GM21367 (cell line): ENCODE results near the gene VPS35L.
"Not testable (repeated sequence)": the region's sequence is repeated elsewhere in the genome, so short reads cannot be mapped to it uniquely, and the experiment has no call there.

Source experiments
- ATAC-seq: cut with Tn5 transposase; IDR thresholded peaks from one replicate; pipeline ENCODE4 v1.9.1; 2021; ENCODE audit not compliant: unreplicated experiment

The VPS35L gene

DNA sequence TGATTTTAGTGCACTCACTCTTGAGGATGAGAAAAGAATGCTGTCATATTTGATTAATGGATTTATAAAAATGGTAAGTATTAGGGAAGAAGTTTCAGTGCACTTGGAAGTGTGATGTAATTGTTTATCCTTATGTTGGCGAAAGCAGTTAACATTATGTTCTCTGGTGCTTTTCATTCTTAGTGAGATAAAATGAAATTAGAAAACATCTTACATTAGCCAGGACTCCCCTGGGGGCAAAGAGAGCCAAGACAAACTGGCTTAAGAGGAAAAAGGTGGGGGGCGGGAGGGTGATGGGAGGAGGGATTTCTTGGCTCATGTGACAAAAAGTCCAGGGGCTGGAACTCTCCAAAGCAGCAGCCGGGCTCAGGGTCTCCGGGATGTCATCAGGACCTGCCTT is 89.4 kb downstream of the VPS35L start:
- no peak for ATAC-seq

DNA sequence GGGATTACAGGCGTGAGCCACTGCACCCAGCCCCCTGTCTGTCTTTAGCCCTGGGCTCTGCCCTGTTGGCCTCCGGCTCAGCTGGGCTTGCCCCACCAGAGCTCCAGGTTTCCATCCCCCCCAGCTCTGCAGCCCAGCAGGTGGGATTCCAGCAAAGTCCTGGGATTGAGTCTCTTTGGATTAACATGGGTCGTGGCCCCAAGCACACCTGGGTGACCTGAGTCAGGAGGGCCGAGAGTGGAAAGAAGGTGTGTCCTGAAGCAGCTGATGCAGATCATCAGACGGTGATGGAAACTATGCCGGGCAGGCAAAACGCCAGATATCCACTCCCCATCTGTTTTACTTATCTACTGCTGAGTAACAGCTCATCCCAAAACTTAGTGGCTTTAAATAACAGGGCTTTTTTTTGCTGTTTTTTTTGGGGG is 90.1 kb downstream of the VPS35L start:
- ATAC-seq: no peak

DNA sequence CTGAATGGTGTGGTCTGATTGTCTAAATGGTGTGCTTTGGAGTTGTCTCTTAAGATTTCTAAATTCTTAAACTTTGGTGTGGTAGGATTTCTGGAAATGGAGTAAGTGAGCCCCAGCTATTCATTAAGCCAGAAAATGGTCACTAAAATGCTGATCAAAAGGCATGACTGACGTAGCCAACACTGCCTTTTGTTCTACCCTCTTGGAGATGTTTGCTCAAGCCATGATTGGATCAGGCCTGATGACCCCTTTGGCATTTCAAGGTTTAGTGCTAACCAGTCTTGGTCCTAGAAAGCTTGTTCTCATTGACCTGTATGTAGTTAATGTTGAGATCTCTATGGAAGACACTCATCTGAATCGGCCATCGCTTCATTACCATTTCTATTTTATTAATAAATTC is 94.5 kb downstream of the VPS35L start:
- ATAC-seq: no peak

DNA sequence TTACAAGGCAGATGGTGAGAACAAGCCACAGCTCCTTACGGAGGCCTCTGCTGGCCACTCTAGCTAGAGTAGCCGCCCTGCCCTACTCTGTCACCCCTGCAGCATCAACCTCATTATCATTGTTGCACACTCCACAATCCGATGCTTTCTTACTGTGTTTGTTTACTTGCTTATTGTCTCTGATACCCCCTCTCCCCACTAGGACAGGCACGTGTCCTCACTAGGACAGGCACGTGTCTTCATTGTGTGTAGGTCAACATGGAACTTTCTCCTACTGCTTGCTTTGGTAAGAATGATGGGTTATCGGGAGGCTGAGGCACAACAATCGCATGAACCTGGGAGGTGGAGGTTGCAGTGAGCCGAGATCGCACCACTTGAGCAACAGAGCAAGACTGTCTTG is 98.6 kb downstream of the VPS35L start:
- ATAC-seq: no peak

DNA sequence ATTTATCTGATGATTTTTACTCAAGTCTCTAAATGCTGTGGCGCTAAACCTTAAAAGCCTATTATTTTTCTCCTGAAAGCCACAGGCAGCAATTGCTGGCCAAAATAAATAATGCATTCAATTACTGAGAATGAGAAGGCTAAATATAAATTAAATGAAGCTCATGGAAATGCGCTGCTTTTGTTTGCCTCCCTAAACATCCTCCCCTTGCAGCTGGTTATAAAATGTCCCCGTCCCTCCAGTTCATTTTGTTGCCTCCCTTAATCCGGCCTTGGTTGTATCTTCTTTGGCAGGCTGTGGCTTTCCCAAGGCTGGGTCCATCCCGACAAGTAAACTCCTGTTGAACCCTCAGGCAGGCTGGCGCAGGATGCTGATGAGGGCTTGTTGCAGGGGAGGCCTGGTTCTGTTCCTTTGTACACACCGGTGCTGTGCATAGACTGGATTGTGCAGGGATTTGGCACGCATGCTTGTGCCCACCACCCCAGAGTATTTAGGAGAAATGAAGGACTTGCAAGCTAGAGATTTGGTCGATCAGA is 99.8 kb downstream of the VPS35L start:
- no peak for ATAC-seq

DNA sequence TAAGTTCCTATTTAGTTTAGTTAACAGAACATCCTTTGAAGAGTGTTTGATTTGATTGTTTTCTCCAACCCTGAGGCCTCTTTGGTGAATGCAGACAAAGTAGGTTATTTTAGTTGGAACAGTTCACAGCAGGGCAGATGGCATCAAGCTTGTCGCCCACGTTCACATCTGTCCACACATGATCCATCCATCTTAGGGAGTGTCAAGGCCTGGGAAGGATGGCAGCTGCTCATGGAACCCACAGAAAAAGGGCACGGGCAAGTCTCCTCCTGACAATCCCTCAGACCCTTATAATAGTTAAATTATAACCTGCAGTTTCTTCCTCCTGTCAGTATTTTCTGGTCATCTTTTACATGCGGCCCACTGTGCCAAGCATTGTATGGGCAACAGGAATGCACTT is 102.3 kb downstream of the VPS35L start:
- no peak for ATAC-seq

DNA sequence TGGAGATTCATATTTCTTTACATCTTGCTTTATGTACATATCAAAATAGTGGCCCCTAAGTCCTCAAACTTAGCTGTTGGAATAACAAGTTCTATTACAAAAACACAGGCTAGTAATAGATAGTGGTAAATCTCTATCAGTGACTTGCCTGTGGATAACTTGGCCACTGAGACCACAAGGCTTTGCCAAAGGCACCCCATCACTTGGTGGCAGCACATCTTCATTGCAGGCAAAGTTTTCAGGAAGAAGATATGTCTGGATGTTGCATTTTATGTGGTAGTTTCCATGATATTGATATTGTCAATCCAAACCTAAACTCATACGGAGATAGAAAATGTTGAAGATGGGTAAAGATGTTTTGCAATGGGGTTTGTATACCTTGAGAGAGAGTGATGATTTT is 104.1 kb downstream of the VPS35L start:
- ATAC-seq: no peak

DNA sequence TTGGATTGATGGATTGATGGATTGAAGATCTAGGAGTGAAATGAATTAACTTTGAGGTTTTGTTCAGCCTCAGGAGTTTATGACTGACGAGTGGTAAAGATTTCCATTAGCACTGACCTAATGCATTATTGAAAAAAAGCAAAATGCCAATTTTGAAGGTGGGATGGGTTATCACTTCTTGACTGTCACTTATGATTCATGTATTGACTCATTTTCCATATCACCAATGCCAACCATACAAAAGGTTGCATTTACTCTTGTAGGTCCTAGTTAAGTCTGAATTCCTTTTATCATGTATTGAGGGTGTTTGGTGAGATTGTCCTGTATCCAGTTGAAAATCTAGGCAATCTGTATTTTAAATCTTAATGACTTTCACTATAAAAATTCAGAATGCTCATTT is 104.9 kb downstream of the VPS35L start:
- no peak for ATAC-seq

DNA sequence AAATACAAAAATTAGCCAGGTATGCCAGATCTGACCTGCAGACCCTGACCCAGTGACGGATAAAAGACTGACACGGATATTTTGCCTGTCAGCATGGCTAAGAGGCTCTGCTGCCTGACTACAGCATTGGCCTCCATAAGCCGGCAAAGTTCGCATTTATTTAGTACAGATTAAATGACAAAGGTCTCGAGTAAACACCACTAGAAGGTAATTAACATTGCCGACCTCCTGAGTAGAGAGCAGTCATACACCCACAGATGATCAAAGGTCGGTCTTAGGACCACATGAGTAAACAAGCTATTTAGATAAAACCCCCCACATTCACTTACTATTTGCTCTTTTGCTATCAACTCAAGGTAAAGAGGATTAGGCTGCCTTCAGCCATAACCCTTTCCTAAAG is 106.8 kb downstream of the VPS35L start:
- ATAC-seq: no peak

DNA sequence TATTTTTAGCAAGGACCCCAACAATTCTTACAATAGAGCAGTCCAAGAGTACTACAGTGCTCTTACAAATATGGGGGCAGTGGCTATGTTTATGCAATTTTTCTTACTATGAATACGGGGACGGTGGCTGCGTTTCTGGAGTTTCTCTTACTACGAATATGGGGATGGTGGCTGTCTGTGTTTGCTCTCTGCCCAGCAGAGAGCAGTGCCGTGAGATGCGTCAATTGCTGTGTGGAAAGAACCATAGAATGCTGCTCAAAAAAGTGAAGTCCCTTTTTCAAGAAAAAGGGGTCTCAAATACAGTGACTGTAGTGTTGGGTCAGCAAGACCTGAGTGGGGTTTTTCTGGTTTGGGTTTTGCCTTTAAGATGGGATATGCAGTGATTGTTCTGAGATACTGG is 108.7 kb downstream of the VPS35L start:
- no peak for ATAC-seq

DNA sequence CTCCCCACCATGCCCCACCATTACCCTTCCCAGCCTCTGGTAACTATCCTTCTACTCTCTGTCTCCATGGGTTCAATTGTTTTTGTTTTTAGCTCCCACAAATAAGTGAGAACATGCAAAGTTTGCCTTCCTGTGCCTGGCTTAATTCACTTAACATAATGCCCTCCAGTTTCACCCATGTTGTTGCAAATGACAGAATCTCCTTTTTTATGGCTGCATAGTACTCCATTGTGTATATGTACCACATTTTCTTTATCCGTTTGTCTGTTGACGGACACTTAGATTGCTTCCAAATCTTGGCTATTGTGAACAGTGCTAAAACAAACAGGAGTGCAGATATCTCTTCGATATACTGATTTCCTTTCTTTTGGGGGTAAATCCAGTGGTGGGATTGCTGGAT is 109.8 kb downstream of the VPS35L start:
- ATAC-seq: not testable (repeated sequence)

DNA sequence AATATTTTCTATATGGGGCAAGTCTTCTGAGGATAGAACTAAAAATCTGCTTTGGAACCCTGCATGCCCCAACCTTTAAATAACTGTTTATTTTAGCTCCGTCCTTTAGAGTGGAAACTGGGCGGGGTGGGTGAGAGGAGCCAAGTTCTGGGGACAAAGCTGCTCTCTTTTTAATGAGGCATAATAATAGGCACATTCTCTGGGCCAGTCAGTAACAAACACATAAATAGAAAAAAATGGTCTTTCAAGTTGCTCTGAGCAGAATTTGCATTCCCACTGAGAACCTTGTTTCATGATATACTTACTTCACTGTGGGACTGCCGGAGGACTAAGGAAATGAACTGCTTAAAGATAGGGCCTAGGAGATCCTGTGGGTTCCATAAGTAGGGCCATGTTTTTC is 111.0 kb downstream of the VPS35L start:
- no peak for ATAC-seq

DNA sequence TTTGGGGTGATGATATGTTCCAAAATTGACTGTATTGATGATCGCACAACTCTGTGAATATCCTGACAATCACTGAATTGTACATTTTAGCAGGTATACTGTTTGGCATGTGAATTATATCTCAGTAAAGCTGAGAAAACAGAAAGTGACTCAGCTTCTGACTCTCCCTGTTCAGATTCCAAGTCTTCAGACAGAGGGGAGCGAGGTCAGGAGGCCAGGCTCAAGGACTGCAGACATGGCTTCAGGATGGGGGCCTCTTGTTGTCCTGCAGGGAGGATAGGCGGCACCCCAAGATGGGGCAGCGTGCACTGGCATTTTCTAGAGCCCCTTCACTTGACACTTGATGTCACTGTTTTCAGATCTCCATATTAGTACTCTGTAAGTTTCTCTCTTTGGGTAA is 116.9 kb downstream of the VPS35L start:
- ATAC-seq: no peak

DNA sequence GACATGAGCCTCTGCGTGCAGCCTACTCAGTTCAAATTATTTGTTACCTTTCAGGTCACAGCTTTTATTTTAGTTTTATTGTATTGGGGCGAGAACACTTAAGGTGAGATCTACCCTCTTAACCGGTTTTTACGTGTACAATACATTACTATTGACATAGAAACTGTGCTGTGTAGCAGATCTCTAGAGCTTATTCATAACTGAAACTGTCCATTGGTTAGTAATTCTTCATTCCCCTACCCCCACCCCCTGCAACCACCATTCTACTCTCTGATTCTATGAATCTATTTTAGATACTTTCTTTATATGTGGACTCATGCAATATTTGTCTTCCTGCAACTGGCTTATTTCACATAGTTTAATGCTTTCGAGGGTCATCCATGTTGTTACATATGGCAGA is 119.0 kb downstream of the VPS35L start:
- no peak for ATAC-seq

DNA sequence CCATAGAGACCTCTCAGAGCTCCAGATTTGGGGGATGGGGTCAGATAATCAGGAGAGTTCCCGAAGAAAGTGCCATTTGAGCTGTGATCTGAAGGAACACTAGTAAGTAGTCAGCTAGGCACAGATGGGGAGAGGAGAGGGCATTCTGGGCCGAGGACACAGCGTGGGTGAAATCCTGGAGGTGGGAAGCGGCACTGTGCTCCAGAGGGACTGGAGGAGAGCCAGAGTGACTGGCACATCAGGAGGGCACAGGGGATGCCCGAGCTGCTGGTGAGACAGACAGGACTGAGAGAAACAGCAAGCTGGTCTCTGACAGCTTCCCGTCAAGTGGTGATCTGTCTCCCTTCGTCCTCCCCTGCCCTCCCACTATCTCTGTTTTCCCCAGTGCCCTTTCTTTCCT is 121.9 kb downstream of the VPS35L start:
- ATAC-seq: no peak

DNA sequence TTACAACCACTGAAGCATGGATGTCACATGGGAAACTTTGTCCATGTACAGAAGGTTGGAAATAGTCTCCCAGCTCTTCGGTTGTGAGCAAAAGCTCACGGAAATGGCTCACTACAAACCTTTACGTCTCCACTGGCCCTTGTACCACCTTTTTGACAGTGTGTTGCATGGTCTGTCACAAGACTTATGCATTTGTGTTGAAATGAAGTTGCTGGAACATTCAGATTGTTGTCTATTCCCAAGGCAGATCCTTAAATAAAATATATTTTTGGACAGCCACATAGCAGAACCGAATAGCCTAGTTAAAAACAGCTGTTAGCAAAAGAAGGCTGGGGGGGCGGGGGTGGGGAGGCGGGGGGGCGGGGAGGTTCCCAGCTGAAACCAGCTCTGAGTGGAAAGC is 123.3 kb downstream of the VPS35L start:
- ATAC-seq: no peak

DNA sequence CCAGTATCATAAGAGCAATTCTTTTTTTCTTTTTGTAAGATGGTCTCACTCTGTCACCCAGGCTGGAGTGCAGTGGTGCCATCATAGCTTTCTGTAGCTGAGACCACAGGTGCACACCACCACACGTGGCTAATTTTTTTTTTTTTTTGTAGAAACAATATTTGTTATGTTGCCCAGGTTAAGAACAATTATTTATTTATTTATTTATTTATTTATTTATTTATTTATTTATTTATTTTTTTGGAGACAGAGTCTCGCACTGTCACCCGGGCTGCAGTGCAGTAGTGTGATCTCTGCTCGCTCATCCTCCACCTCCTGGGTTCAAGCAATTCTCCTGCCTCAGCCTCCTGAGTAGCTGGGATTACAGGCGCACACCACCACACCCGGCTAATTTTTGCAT is 123.8 kb downstream of the VPS35L start:
- ATAC-seq: not testable (repeated sequence)

DNA sequence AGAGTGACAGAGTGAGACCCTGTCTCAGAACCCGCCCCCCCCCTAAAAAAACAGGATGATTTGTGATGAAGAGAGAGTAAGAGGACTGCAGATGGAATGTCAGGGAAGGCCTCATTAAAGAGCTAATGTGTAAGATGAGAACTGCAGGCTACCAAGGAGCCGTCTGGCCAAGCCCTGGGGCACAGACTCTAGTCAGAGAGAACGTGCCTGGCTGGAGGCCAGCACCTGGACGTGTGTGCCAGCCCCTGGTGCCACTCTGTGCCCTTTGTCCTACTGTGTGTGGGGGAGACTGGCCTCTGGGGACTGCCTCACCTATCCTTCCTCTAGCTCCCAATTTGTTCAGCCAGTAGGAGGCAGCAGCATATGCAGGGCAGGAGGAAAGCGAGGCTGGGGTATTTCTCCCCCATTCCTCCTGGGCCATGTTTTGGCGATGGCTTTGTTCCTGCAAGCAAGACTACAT is 125.4 kb downstream of the VPS35L start:
- ATAC-seq: no peak

DNA sequence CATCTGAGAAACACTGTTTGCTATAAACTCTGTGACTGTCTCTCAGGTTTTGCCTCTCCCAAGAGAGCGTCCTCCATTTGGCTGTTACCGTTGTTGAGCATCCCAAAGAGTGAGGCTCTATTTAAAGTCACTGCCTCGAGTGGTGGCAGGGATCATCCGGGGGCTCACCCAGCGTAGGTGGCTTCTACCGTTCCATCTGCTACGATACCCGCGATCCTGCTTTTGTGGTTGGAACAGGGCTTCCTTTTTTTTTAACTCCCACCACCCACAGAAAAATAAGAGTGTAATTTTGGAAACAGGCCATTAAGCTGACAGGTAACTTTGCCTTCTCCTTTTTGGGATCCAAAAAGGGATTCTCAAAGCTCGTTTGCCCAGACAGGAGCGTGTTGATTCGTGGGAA is 126.1 kb downstream of the VPS35L start:
- no peak for ATAC-seq

DNA sequence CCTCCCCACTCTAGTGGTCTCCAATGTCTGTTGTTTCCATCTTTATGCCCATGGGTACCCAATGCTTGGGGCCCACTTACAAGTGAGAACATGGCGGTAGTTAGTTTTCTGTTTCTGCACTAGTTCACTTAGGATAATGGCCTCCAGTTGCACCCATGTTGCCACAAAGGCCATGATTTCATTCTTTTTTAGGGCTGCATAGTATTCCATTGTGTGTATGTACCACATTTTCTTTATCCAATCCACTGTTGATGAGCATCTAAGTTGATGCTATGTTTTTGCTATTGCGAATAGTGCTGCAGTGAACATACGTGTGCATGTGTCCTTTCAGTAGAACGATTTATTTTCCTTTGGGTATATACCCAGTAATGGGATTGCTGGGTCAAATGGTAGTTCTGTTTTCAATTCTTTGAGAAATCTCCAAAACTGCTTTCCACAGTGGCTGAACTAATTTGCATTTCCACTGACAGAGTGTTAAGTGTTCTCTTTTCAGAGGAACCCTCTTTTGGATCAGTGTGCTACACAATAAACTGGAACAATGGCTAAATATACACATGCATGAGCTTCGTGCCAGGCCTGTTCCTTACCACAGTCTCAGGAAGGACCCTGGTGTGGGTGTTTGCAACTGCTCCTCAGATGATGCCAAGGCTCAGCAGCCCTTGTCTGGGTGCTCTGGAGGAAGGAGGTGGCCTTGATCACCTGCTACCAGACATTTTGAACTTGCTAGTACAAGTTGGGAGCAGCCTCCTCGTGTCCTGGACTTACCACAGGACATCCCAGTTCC is 128.1 kb downstream of the VPS35L start:
- ATAC-seq: no peak

DNA sequence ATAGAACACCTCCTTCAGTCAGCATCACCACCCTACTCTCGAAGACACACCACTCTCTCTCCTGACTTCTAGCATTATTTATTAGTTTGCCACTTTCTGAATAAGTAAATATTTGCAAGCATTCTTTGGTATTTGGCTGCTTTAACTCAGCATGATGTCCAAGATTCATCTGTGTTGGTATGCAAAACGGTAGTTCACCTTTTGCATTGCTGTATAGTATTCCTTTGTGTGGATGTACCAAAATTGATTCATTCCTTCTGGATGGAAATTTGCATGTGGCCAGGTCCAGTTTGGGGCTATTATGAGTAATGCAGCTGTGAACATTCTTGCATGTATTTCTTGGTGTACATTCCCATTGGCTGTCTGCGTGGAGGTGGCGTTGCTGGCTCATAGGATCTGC is 129.7 kb downstream of the VPS35L start:
- ATAC-seq: no peak

DNA sequence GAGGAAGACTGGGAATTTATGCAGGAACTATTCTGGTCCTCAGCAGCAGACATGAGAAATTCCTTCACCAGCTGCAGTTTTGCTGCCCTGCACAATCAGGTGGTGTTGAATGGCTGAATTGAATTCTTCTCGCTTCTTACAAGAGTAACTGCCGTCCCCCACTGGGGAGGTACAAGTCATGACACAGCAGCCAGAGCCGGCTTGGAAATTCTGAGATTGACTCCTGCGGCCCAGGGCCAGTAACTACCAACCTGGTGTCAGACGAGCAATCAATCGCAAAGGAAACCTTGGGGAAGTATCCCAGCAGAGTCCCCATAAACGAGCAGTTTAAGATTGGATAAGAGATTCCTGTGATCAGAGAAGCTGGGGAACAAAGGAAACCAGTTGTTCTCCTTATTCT is 131.8 kb downstream of the VPS35L start:
- ATAC-seq: no peak
